Stomach (tissue), 9 donors: Measurements from ENCODE around the gene SEMA4D. TPM values are rescaled to one million over a fixed set of nuclear protein-coding genes. Genes with fewer than 3 reads are reported as not detected.

Experiments used
- DNase-seq, 2 donors: peaks; one replicate each; pipeline versions ENCODE4 v3.0.0 to v3.0.0-alpha.2; 2013 to 2019
- H3K27ac ChIP-seq, 5 donors: fragments of 200-600 bp in 4 of 5; sonication (generic) in 4 of 5; one replicate each; pipeline ENCODE4 v1.5.1; 2013 to 2019; ENCODE audit warnings: mild to moderate bottlenecking in 1 of 5, moderate library complexity in 1 of 5
- H3K27me3 ChIP-seq, 3 donors: fragments of 200-600 bp; sonication (generic); one replicate each; pipeline ENCODE4 v1.5.1; 2017 to 2019; ENCODE audit warnings: mixed run types in 1 of 3
- H3K36me3 ChIP-seq, 4 donors: fragments of 200-600 bp; sonication (generic); 1 replicate in 3 of 4; 2 replicates in 1 of 4; pipeline ENCODE4 v1.5.1; 2016 to 2019
- H3K4me1 ChIP-seq, 4 donors: fragments of 200-600 bp; sonication (generic); one replicate each; pipeline ENCODE4 v1.5.1; 2016 to 2019
- H3K4me3 ChIP-seq, 4 donors: fragments of 200-600 bp; sonication (generic) in 3 of 4; one replicate each; pipeline ENCODE4 v1.5.1; 2016 to 2019; ENCODE audit warnings: mild to moderate bottlenecking in 1 of 4
- H3K9me3 ChIP-seq, 4 donors: fragments of 200-600 bp; sonication (generic); one replicate each; pipeline ENCODE4 v1.5.1; 2016 to 2019
- CTCF ChIP-seq, 7 experiments: fragments of 450-650 bp in 4 of 7; fragments of 200-600 bp in 3 of 7; sonication (generic) in 3 of 7; IDR thresholded peaks; one replicate each; pipeline ENCODE4 v1.5.1; 2016 to 2019; ENCODE audit warnings: antibody characterized with exemption in 7 of 7, control low read depth in 2 of 7, mild to moderate bottlenecking in 1 of 7
- EP300 ChIP-seq: sonication (generic); formaldehyde crosslinking; IDR thresholded peaks from one replicate; pipeline ENCODE4 v1.6.1; 2017; ENCODE audit warnings: antibody characterized with exemption
- POLR2A ChIP-seq, 4 donors: fragments of 450-650 bp; IDR thresholded peaks; one replicate each; pipeline ENCODE4 v1.6.1; 2016; ENCODE audit warnings: antibody characterized with exemption in 4 of 4, control low read depth in 2 of 4, mild to moderate bottlenecking in 1 of 4, moderate library complexity in 1 of 4
- POLR2AphosphoS5 ChIP-seq, 3 donors: sonication (generic); formaldehyde crosslinking; IDR thresholded peaks; one replicate each; pipeline ENCODE4 v1.6.1; 2016; ENCODE audit warnings: antibody characterized with exemption in 3 of 3
- WGBS, 5 donors: extraction: QIAGEN DNeasy Blood & Tissue Kit in 3 of 5; methylation state at CpG; one replicate each; pipeline versions ENCODE4 v1.1.5 to v1.1.7; 2013 to 2018; 5-methylcytosine and 5-hydroxymethylcytosine counted together
- intact Hi-C: fragments of 100-400 bp; cut with DNase I; formaldehyde crosslinking; loops from one replicate; pipeline ENCODE4 v1.15.1; 2023; ENCODE audit warnings: low total_unique reads
- polyA plus RNA-seq, 3 donors: library from polyadenylated mRNA; stranded (reverse); fragments of 200-250 nt; gene quantifications; one replicate each; pipeline ENCODE4 v1.2.3, GENCODE V29; 2013
- total RNA-seq, 5 donors: library from RNA; depleted of rRNA; stranded (reverse); fragments of >200 nt; gene quantifications; one replicate each; pipeline versions ENCODE4 v1.1.0 to v1.2.3, GENCODE V29; 2014 to 2016
- donor health status: healthy with polysubstance abuse.
- donor health status: Bipolar disorder and iron deficiency.
- donor health status: healthy.

The SEMA4D gene
- total and polyA plus RNA-seq, 8 donors, result 4.9 to 43.3 (median 12.5) TPM

GRCh38 chr9:89431930-89432725 is 65.8 kb downstream of the SEMA4D start:
- H3K27ac ChIP-seq, result peak overlapping the region in 1 of 5 donors; percentile 11
- no peaks in the 10 kb centered on the region for H3K36me3 ChIP-seq
- WGBS, 5 donors, result 74 to 82% (median 77%) methylated on average over 6 of the region's 6 CpGs
- H3K4me3 ChIP-seq, result no peak overlapping the region
- no peak for TF ChIP-seq EP300
- TF ChIP-seq POLR2A (IDR thresholded peaks at IDR 0.05), result no peak
- H3K4me1 ChIP-seq, result peaks cover 50 to 90% (median 82%) of the 10 kb centered on the region in 4 donors
- no peaks in the 10 kb centered on the region for H3K9me3 ChIP-seq
- no peak for DNase-seq
- intact Hi-C loops, result no loop called here
- H3K27me3 ChIP-seq, result no peaks in the 10 kb centered on the region

GRCh38 chr9:89430995-89431394 is 66.9 kb downstream of the SEMA4D start:
- H3K27ac ChIP-seq, result peak overlapping the region in 2 of 5 donors; percentile 22 to 37
- TF ChIP-seq EP300, result no peak
- TF ChIP-seq POLR2AphosphoS5 (IDR thresholded peaks at IDR 0.05), result peak in 1 of 3 donors; percentile 50
- intact Hi-C loops, result no loop called here
- 33 to 55% (median 37%) methylated on average over 6 of the region's 6 CpGs for whole genome bisulfite sequencing, 5 donors
- no peaks in the 10 kb centered on the region for H3K27me3 ChIP-seq
- H3K36me3 ChIP-seq, result no peaks in the 10 kb centered on the region
- DNase-seq, result peak; percentile 65 to 74
- no peak overlapping the region for H3K4me3 ChIP-seq
- no peaks in the 10 kb centered on the region for H3K9me3 ChIP-seq
- H3K4me1 ChIP-seq, result peaks cover 41 to 90% (median 79%) of the 10 kb centered on the region in 4 donors

GRCh38 chr9:89428901-89429890 is 68.7 kb downstream of the SEMA4D start:
- intact Hi-C loops, result no loop called here
- Histone ChIP-seq H3K9me3 (no peaks in the 10 kb centered on the region), H3K36me3 (no peaks in the 10 kb centered on the region), H3K4me3 (no peak overlapping the region), H3K27me3 (no peaks in the 10 kb centered on the region), H3K4me1 (peaks cover 35 to 86% (median 73%) of the 10 kb centered on the region in 4 donors), H3K27ac (peak overlapping the region in 1 of 5 donors; percentile 35)
- WGBS, 5 donors, result 85 to 94% (median 92%) methylated on average over 18 to 25 of the region's 25 CpGs
- no peak for TF ChIP-seq CTCF (IDR thresholded peaks at IDR 0.05)
- no peak for TF ChIP-seq POLR2A (IDR thresholded peaks at IDR 0.05)
- DNase-seq, result peak in 1 of 2 donors; percentile 59

- Histone ChIP-seq H3K27ac (peak overlapping the region in 1 of 5 donors; percentile 71), H3K4me1 (peaks cover 35 to 79% (median 66%) of the 10 kb centered on the region in 4 donors), H3K4me3 (no peak overlapping the region), H3K36me3 (no peaks in the 10 kb centered on the region), H3K9me3 (no peaks in the 10 kb centered on the region), H3K27me3 (no peaks in the 10 kb centered on the region)
- WGBS, 5 donors, result 80 to 95% (median 89%) methylated on average over 12 to 13 of the region's 13 CpGs
- no peak for DNase-seq
- intact Hi-C loops, result no loop called here
- no peak for TF ChIP-seq POLR2AphosphoS5 (IDR thresholded peaks at IDR 0.05)
- no peak for TF ChIP-seq POLR2A (IDR thresholded peaks at IDR 0.05)
- TF ChIP-seq EP300, result no peak
Observed at GRCh38 chr9:89428222-89428761, 69.6 kb downstream of the SEMA4D start.

GRCh38 chr9:89427621-89428221 is 70.2 kb downstream of the SEMA4D start:
- no peak overlapping the region for H3K4me3 ChIP-seq
- TF ChIP-seq POLR2A (IDR thresholded peaks at IDR 0.05) (no peak), POLR2AphosphoS5 (IDR thresholded peaks at IDR 0.05) (no peak), CTCF (IDR thresholded peaks at IDR 0.05) (no peak), EP300 (no peak)
- H3K27ac ChIP-seq, result peak overlapping the region in 1 of 5 donors; percentile 71
- H3K4me1 ChIP-seq, result peaks cover 34 to 75% (median 61%) of the 10 kb centered on the region in 4 donors
- no peak for DNase-seq
- 85 to 96% (median 88%) methylated on average over 12 to 17 of the region's 17 CpGs for WGBS, 5 donors
- H3K36me3 ChIP-seq, result no peaks in the 10 kb centered on the region
- intact Hi-C loops, result no loop called here
- no peaks in the 10 kb centered on the region for H3K9me3 ChIP-seq
- H3K27me3 ChIP-seq, result no peaks in the 10 kb centered on the region
